BLaER1 treated with 17β-estradiol and CSF1 and Interleukin-3, amounts not matched to agents 10 nM and 100 nM (cell line): Measurements from ENCODE around the gene KIAA1958.

ENCODE experiments used
- H3K27ac ChIP-seq, 11 experiments: shearing (Covaris generic); formaldehyde crosslinking; 2 replicates each; pipeline ENCODE4 v1.8.1; 2022
- H3K27me3 ChIP-seq, 11 experiments: shearing (Covaris generic); formaldehyde crosslinking; 2 replicates each; pipeline ENCODE4 v1.8.1; 2022
- H3K36me3 ChIP-seq, 11 experiments: shearing (Covaris generic); formaldehyde crosslinking; 2 replicates each; pipeline ENCODE4 v1.8.1; 2022
- H3K4me1 ChIP-seq, 10 experiments: shearing (Covaris generic); formaldehyde crosslinking; 2 replicates each; pipeline ENCODE4 v1.8.1; 2022
- H3K4me2 ChIP-seq, 11 experiments: shearing (Covaris generic); formaldehyde crosslinking; 2 replicates each; pipeline ENCODE4 v1.8.1; 2022
- H3K4me3 ChIP-seq, 10 experiments: shearing (Covaris generic); formaldehyde crosslinking; 2 replicates each; pipeline ENCODE4 v1.8.1; 2022
- H3K9ac ChIP-seq, 11 experiments: shearing (Covaris generic); formaldehyde crosslinking; 2 replicates each; pipeline ENCODE4 v1.8.1; 2022
- H3K9me3 ChIP-seq, 11 experiments: shearing (Covaris generic); formaldehyde crosslinking; replicated peaks in 1 of 11; 2 replicates each; pipeline ENCODE4 v1.8.1; 2022
- H4K20me1 ChIP-seq, 11 experiments: shearing (Covaris generic); formaldehyde crosslinking; 2 replicates each; pipeline ENCODE4 v1.8.1; 2022
- Cebpa-rat ChIP-seq, 11 experiments: shearing (Covaris generic); IDR thresholded peaks; 2 replicates each; pipeline ENCODE4 v1.8.1; 2022

KIAA1958 gene

GRCh38 chr9:112618385-112619009 is 131.9 kb downstream of the KIAA1958 start:
- Histone ChIP-seq H4K20me1 (no peaks in the 10 kb centered on the region; a peak in 1 of 22 replicates), H3K9me3 (peaks cover 0 to 10% (median 0%) of the 10 kb centered on the region in 11 experiments; a peak in 4 of 22 replicates), H3K9ac (no peak overlapping the region), H3K27me3 (no peaks in the 10 kb centered on the region), H3K4me3 (no peak overlapping the region), H3K27ac (no peak overlapping the region), H3K4me2 (no peak overlapping the region), H3K4me1 (peaks cover 0 to 28% (median 8%) of the 10 kb centered on the region in 10 experiments; a peak in 9 of 20 replicates), H3K36me3 (peaks cover 14 to 60% (median 35%) of the 10 kb centered on the region in 11 experiments)
- no peak for TF ChIP-seq Cebpa-rat (IDR thresholded peaks at IDR 0.05)

- no peak overlapping the region for H3K9ac ChIP-seq
- H3K4me1 ChIP-seq = peaks cover 0 to 28% (median 10%) of the 10 kb centered on the region in 10 experiments; a peak in 12 of 20 replicates
- no peak overlapping the region for H3K4me3 ChIP-seq
- H3K27ac ChIP-seq = peak overlapping the region in 1 of 11 experiments; percentile 46; a peak in 2 of 22 replicates
- H3K27me3 ChIP-seq = no peaks in the 10 kb centered on the region
- no peaks in the 10 kb centered on the region; a peak in 1 of 22 replicates for H4K20me1 ChIP-seq
- TF ChIP-seq Cebpa-rat (IDR thresholded peaks at IDR 0.05) = no peak
- peaks cover 14 to 46% (median 39%) of the 10 kb centered on the region in 11 experiments for H3K36me3 ChIP-seq
- peak overlapping the region in 3 of 11 experiments; percentile 31 to 73 (median 52); a peak in 5 of 22 replicates for H3K4me2 ChIP-seq
- peaks cover 0 to 10% (median 0%) of the 10 kb centered on the region in 11 experiments; a peak in 3 of 22 replicates for H3K9me3 ChIP-seq
These were observed 133.8 kb downstream of the KIAA1958 start for GRCh38 chr9:112620388-112620787.

- H3K9ac ChIP-seq = no peak overlapping the region
- peak overlapping the region in 3 of 11 experiments; percentile 43 to 52 (median 46); a peak in 4 of 22 replicates for H3K27ac ChIP-seq
- peak overlapping the region in 3 of 11 experiments; percentile 31 to 73 (median 52); a peak in 5 of 22 replicates for H3K4me2 ChIP-seq
- no peaks in the 10 kb centered on the region for H3K27me3 ChIP-seq
- H3K4me1 ChIP-seq = peaks cover 0 to 28% (median 8%) of the 10 kb centered on the region in 10 experiments; a peak in 12 of 20 replicates
- H4K20me1 ChIP-seq = no peaks in the 10 kb centered on the region; a peak in 1 of 22 replicates
- no peak for TF ChIP-seq Cebpa-rat (IDR thresholded peaks at IDR 0.05)
- H3K4me3 ChIP-seq = no peak overlapping the region
- peaks cover 14 to 46% (median 39%) of the 10 kb centered on the region in 11 experiments for H3K36me3 ChIP-seq
- peaks cover 0 to 10% (median 0%) of the 10 kb centered on the region in 11 experiments; a peak in 3 of 22 replicates for H3K9me3 ChIP-seq
These were observed 134.5 kb downstream of the KIAA1958 start for GRCh38 chr9:112621018-112621655.

GRCh38 chr9:112623198-112623597 is 136.6 kb downstream of the KIAA1958 start:
- peaks cover 0 to 4% (median 0%) of the 10 kb centered on the region in 11 experiments; a peak in 3 of 22 replicates for H3K9me3 ChIP-seq
- peaks cover 0 to 28% (median 8%) of the 10 kb centered on the region in 10 experiments; a peak in 12 of 20 replicates for H3K4me1 ChIP-seq

DNA sequence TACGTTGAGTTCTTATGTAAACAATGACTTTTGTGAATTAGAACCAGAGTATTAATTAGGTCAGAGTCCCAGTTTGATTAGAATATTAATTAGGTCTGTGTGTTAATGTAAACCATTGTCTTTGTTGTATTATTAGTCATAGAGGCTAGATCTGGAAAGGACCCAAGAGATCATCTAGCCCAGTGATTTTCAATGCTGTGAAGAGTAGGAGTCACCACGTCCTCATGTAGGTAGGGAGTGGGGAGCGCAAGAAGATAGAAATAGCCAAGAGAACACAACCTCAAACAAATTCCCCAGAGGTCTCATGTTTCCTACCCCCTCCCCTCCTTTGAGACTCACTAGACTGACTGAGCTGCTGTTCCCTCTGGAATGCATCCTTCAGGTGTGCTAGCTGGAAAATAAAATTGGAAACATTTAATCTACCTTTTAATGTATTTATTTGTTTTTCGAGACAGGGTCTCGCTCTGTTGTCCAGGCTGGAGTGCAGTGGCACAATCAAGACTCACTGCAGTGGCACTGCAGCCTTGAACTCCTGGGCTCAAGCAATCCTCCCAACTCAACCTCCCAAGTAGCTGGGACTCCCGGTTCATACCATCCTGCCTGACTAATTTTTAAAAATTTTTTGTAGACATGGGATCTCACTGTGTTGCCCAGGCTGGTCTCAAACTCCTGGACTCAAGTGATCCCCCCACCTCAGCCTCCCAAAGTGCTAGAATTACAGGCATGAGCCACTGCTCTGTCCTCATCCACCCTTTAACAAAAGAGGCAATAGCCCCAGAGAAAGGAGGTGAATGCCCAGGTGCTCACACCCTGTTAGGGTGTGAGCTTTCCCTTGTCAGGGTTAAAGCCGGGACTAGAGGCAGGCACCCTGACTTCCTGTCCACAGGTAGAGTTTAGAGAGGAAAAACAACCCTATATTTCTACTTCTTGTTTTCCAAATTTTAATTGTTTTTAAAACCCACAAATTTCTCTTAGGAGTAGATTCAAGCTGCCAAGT is 138.4 kb downstream of the KIAA1958 start:
- no peak for TF ChIP-seq Cebpa-rat (IDR thresholded peaks at IDR 0.05)
- Histone ChIP-seq H3K4me2 (peak overlapping the region in 3 of 11 experiments; percentile 9 to 11 (median 9); a peak in 3 of 22 replicates), H3K27ac (no peak overlapping the region), H3K9ac (no peak overlapping the region), H3K9me3 (no peaks in the 10 kb centered on the region), H4K20me1 (0 out of 22 replicates have a peak, but pooled peaks cover 0 to 2% (median 0%) of the 10 kb centered on the region in 11 experiments), H3K27me3 (no peaks in the 10 kb centered on the region), H3K36me3 (peaks cover 0 to 18% (median 10%) of the 10 kb centered on the region in 11 experiments; a peak in 7 of 22 replicates), H3K4me1 (peaks cover 0 to 28% (median 8%) of the 10 kb centered on the region in 10 experiments; a peak in 15 of 20 replicates), H3K4me3 (no peak overlapping the region)

More at GRCh38 chr9:112623198-112623597, 136.6 kb downstream of the KIAA1958 start:
- Histone ChIP-seq H4K20me1 (no peaks in the 10 kb centered on the region; a peak in 1 of 22 replicates), H3K9ac (no peak overlapping the region), H3K27me3 (no peaks in the 10 kb centered on the region), H3K36me3 (peaks cover 5 to 30% (median 25%) of the 10 kb centered on the region in 11 experiments), H3K4me3 (no peak overlapping the region), H3K27ac (no peak overlapping the region), H3K4me2 (no peak overlapping the region)
- no peak for TF ChIP-seq Cebpa-rat (IDR thresholded peaks at IDR 0.05)

DNA sequence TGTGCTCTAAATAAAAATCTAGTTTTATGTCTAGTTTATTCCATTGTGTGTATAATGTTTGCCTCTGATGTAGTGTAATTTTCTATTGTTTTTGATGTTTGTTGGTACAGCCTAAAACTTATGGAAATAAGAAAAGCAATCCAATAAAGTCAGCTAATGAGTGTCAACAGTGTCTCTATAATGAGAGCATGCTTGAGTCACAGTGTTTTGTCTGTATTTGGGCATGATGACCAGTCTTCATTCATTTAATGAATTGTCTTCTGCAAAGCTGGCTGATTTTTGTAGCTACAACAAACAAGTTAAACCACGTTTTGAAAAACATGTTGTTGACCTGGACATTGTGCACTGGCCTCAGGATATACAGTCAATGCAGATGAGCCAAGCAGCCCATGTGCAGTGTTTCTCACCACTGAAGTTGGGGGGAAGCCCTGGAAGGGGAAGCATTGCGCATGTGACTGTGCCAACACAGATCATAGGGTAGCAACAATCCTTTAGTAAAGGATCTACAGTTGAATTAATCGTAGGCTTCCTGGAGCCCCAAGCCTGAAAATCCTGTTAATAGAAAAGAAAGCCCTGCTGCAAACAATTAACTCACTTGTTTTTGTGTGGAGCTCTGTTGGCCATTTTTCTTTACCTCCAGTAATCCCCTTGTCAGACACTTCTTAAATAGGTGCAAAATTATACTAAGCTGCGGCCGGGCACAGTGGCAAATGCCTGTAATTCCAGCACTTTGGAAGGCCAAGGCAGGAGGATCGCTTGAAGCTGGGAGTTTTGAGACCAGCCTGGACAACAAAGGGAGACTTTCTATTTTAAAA is 143.3 kb downstream of the KIAA1958 start:
- peaks cover 0 to 6% (median 4%) of the 10 kb centered on the region in 11 experiments; a peak in 3 of 22 replicates for H3K36me3 ChIP-seq
- H3K4me1 ChIP-seq = peaks cover under 1 to 15% (median 10%) of the 10 kb centered on the region in 10 experiments; a peak in 18 of 20 replicates
- H4K20me1 ChIP-seq = 0 out of 22 replicates have a peak, but pooled peaks cover 0 to 4% (median 0%) of the 10 kb centered on the region in 11 experiments
- H3K27me3 ChIP-seq = no peaks in the 10 kb centered on the region
- H3K4me2 ChIP-seq = peak overlapping the region in 1 of 11 experiments; percentile 44; a peak in 3 of 22 replicates
- peak overlapping the region in 2 of 11 experiments; percentile 24 to 38; a peak in 4 of 22 replicates for H3K27ac ChIP-seq
- H3K9me3 ChIP-seq = peaks cover 0 to 8% (median 0%) of the 10 kb centered on the region in 11 experiments; a peak in 5 of 22 replicates
- no peak for TF ChIP-seq Cebpa-rat (IDR thresholded peaks at IDR 0.05)
- H3K9ac ChIP-seq = no peak overlapping the region
- no peak overlapping the region for H3K4me3 ChIP-seq

DNA sequence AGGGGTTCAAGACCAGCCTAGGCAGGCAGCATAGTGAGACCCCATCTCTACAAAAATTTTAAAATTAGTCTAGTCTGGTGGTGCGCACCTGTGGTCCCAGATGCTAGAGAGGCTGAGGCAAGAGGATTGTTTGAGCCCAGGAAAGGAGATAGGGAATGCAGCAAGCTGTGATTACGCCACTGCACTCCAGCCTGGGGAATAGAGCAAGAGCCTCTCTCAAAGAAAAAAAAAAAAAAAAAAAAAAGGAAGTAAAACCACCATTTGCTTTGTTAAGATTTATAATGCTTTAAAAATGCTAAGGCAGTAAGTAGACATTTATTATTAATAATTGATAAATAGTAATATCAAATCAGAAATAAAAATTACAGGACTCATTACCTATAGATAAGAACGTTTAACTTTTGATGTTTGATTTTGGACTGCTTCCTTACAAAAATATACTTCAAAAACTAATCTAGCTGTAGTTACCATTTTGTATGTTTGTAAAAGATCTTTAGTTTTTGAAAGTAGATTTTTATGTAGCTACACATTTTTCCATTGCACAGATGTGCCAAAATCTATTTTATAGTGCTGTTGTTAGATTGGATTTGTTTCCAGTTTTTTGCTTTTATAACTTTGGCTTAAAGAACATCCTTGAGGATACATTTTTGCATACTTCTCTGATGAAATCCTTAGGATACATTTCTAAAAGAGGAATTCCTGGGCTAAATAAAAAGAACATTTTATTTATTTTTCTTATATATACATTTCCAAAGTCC is 144.9 kb downstream of the KIAA1958 start:
- peaks cover 0 to 5% (median 0%) of the 10 kb centered on the region in 11 experiments; a peak in 3 of 22 replicates for H3K36me3 ChIP-seq
- H4K20me1 ChIP-seq = 0 out of 22 replicates have a peak, but pooled peaks cover 0 to 4% (median 0%) of the 10 kb centered on the region in 11 experiments
- peak in 4 of 11 experiments; percentile 18 to 57 (median 49); a peak in 4 of 22 replicates for TF ChIP-seq Cebpa-rat (IDR thresholded peaks at IDR 0.05)
- no peak overlapping the region for H3K4me3 ChIP-seq
- no peaks in the 10 kb centered on the region for H3K27me3 ChIP-seq
- H3K27ac ChIP-seq = peak overlapping the region in 3 of 11 experiments; percentile 13 to 39 (median 26); a peak in 3 of 22 replicates
- H3K9ac ChIP-seq = no peak overlapping the region
- H3K9me3 ChIP-seq = peaks cover 0 to 8% (median 0%) of the 10 kb centered on the region in 11 experiments; a peak in 5 of 22 replicates
- peaks cover 0 to 15% (median 10%) of the 10 kb centered on the region in 10 experiments; a peak in 16 of 20 replicates for H3K4me1 ChIP-seq
- H3K4me2 ChIP-seq = peak overlapping the region in 9 of 11 experiments; percentile 29 to 63 (median 41); a peak in 13 of 22 replicates
